ENCODE measurements around the gene TTC28. TPM values are rescaled to one million over a fixed set of nuclear protein-coding genes. Genes with fewer than 3 reads are reported as not detected.
"Not testable (repeated sequence)": the region's sequence is repeated elsewhere in the genome, so short reads cannot be mapped to it uniquely, and the experiment has no call there.

The TTC28 gene
- total and polyA plus RNA-seq, 12 donors: 3.4 to 75.6 (median 28.6) TPM

DNA sequence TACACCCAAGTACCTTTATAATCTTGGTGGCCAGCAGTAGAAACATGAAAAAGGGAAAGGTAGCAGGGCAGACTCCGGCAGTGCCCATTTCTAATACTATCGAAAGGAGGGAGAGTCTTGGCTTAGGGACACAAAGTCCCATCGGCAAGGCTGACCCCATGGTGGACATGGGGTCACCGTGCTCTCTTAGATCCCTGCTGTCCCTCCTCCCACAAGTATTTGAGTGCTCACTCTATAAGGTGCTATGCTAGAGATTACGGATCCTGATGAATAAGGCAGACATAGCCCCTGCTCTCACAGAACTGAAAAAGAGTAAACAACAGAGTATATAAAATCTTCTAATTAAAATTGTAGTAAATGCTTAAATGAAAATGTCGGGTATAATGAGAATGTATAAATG is 588.2 kb downstream of the TTC28 start:
- intact Hi-C loops (cut with DNase I): no loop called here
- no peak overlapping the region for H3K27ac ChIP-seq
- no peak for TF ChIP-seq POLR2A (IDR thresholded peaks at IDR 0.05)
- TF ChIP-seq, protein P1, sequence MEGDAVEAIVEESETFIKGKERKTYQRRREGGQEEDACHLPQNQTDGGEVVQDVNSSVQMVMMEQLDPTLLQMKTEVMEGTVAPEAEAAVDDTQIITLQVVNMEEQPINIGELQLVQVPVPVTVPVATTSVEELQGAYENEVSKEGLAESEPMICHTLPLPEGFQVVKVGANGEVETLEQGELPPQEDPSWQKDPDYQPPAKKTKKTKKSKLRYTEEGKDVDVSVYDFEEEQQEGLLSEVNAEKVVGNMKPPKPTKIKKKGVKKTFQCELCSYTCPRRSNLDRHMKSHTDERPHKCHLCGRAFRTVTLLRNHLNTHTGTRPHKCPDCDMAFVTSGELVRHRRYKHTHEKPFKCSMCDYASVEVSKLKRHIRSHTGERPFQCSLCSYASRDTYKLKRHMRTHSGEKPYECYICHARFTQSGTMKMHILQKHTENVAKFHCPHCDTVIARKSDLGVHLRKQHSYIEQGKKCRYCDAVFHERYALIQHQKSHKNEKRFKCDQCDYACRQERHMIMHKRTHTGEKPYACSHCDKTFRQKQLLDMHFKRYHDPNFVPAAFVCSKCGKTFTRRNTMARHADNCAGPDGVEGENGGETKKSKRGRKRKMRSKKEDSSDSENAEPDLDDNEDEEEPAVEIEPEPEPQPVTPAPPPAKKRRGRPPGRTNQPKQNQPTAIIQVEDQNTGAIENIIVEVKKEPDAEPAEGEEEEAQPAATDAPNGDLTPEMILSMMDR (IDR thresholded peaks at IDR 0.05): no peak
- H3K9me3 ChIP-seq (replicated peaks in 1 of 3): no peaks in the 10 kb centered on the region
- no peaks in the 10 kb centered on the region for H3K36me3 ChIP-seq (replicated peaks in 1 of 2)
- H3K4me1 ChIP-seq (replicated peaks in 1 of 2): no peaks in the 10 kb centered on the region
- 93 to 99% (median 96%) methylated on average over 6 of the region's 6 CpGs for WGBS, 4 donors
- H3K4me3 ChIP-seq: no peak overlapping the region
- H3K27me3 ChIP-seq: no peaks in the 10 kb centered on the region
- no peak for DNase-seq

DNA sequence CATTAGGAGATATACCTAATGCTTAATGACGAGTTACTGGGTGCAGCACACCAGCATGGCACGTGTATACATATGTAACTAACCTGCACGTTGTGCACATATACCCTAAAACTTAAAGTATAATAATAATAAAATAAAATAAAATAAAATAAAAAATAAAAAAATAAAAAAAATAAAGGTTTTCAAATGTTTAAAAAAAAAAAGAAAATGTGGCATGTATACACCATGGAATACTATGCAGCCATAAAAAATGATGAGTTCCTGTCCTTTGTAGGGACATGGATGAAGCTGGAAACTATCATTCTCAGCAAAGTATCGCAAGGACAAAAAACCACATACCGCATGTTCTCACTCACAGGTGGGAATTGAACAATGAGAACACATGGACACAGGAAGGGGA is 590.1 kb downstream of the TTC28 start:
- intact Hi-C loops (cut with DNase I); H3K4me1 ChIP-seq (replicated peaks in 1 of 2); DNase-seq; H3K36me3 ChIP-seq (replicated peaks in 1 of 2); H3K27ac ChIP-seq; H3K27me3 ChIP-seq; H3K9me3 ChIP-seq (replicated peaks in 1 of 3); H3K4me3 ChIP-seq: not testable (repeated sequence)
- WGBS, 4 donors: 93 to 98% (median 97%) methylated on average over 5 of the region's 5 CpGs

DNA sequence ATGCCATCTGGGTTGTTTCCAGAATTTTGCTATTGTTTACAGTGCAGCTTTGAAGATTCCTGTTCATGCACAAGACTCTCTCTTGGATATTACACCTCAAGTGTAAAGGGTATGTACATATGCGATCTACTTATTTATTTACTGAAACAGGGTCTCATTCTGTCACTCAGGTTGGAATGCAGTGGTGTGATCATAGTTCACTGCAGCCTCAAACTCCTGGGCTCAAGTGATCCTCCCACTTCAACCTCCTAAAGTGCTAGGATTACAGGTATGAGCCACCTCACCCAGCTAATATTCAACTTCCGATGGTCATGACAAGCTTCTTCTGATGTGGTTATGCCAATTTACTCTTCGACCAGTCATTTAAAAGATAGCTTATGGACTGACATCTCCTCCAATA is 602.5 kb downstream of the TTC28 start:
- no peaks in the 10 kb centered on the region for H3K27me3 ChIP-seq
- WGBS, 4 donors: 91 to 94% (median 93%) methylated on average over 3 of the region's 3 CpGs
- H3K36me3 ChIP-seq (replicated peaks in 1 of 2): no peaks in the 10 kb centered on the region
- intact Hi-C loops (cut with DNase I): no loop called here
- H3K4me3 ChIP-seq: no peak overlapping the region
- peaks cover 4 to 8% of the 10 kb centered on the region in 2 donors for H3K4me1 ChIP-seq (replicated peaks in 1 of 2)
- no peaks in the 10 kb centered on the region for H3K9me3 ChIP-seq (replicated peaks in 1 of 3)
- TF ChIP-seq, protein P1 (IDR thresholded peaks at IDR 0.05): no peak
- TF ChIP-seq POLR2A (IDR thresholded peaks at IDR 0.05): no peak
- DNase-seq: no peak
- H3K27ac ChIP-seq: no peak overlapping the region

DNA sequence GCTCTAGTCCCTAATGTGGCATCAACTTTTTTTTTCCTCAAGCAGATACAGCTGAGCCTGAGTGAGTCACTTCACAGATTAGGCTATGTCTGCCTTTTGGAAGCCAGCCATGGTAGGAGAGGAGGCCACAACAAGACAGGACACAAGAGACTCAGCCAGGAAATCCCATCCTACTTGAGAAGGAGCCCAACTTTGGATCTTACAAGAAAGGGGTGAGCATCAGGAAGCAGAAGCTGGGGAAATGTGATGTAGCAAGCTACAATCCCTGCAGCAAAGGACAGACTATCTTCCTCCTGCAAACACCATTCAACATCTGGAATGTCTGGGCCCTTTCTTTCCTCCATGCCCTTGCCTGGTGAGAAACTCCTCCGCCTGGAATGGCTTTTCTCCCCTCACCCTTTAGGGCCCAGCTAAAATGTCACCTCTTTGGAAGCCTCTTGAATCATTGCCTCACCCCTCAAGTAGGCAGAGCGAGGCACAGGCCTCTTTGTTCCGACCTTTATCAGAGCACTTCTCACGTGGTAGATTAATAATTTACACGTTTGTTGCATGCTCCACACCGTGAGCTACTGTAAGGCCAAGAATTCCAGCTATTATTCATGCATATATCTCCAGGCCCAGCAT is 604.2 kb downstream of the TTC28 start:
- H3K36me3 ChIP-seq (replicated peaks in 1 of 2): no peaks in the 10 kb centered on the region
- H3K4me1 ChIP-seq (replicated peaks in 1 of 2): peaks cover 4 to 8% of the 10 kb centered on the region in 2 donors
- intact Hi-C loops (cut with DNase I): no loop called here
- H3K4me3 ChIP-seq: no peak overlapping the region
- TF ChIP-seq POLR2A (IDR thresholded peaks at IDR 0.05): no peak
- TF ChIP-seq, protein P1 (IDR thresholded peaks at IDR 0.05): no peak
- H3K9me3 ChIP-seq (replicated peaks in 1 of 3): no peaks in the 10 kb centered on the region
- no peaks in the 10 kb centered on the region for H3K27me3 ChIP-seq
- peak overlapping the region in 2 of 5 donors; percentile 3 to 44 for H3K27ac ChIP-seq
- DNase-seq: peak; percentile 50 to 86 (median 82)
- WGBS, 4 donors: 71 to 89% (median 85%) methylated on average over 6 of the region's 6 CpGs

DNA sequence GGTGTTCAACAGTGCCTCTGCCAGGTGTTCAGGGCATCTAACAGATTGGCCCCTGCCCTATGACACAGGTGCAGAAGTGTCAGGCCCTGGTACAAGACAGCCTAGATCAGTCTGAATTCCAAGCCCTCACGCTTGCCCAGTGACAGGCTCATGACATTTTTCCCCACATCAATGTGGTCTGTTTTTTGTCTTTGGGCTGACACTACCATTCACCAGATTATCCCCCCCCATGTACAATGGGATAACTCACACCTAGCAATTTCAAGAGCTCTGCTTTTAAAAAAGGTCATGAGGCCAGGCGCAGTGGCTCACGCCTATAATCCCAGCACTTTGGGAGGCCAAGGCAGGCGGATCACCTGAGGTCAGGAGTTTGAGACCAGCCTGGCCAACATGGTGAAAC is 605.1 kb downstream of the TTC28 start:
- 97 to 98% (median 98%) methylated on average over 4 of the region's 4 CpGs for WGBS, 4 donors
- H3K4me3 ChIP-seq: no peak overlapping the region
- no peaks in the 10 kb centered on the region for H3K27me3 ChIP-seq
- intact Hi-C loops (cut with DNase I): no loop called here
- no peak for DNase-seq
- TF ChIP-seq, protein P1 (IDR thresholded peaks at IDR 0.05): no peak
- no peak for TF ChIP-seq POLR2A (IDR thresholded peaks at IDR 0.05)
- no peaks in the 10 kb centered on the region for H3K36me3 ChIP-seq (replicated peaks in 1 of 2)
- no peaks in the 10 kb centered on the region for H3K9me3 ChIP-seq (replicated peaks in 1 of 3)
- peaks cover 5 to 8% of the 10 kb centered on the region in 2 donors for H3K4me1 ChIP-seq (replicated peaks in 1 of 2)
- H3K27ac ChIP-seq: no peak overlapping the region
